Panc1 (cell line): ENCODE results near the gene KDM2A. TPM values are rescaled to one million over a fixed set of nuclear protein-coding genes. Genes with fewer than 3 reads are reported as not detected.

Experiments
- ATAC-seq: fragments of 200-7000 bp; cut with Tn5 transposase; 2 replicates; pipeline ENCODE4 v1.9.1; 2020; ENCODE audit warnings: mild to moderate bottlenecking, moderate library complexity
- BruUV-seq: library from RNA; stranded (reverse); fragments of 400-500 nt; replicated peaks from 2 replicates; lab custom pipeline; 2021; lab: Mats Ljungman, UMichigan
- CTCF ChIA-PET: fragments of 300-600 bp; sonication (Branson Sonifier 250); formaldehyde crosslinking; loops from one replicate; lab custom pipeline; 2022; ENCODE audit warnings: antibody characterized with exemption; lab: Charles Lee
- POLR2A ChIA-PET: fragments of 300-600 bp; sonication (Branson Sonifier 250); formaldehyde crosslinking; loops from one replicate; lab custom pipeline; 2022; ENCODE audit warnings: antibody characterized with exemption; lab: Charles Lee
- DNase-seq: peaks from one replicate; pipeline ENCODE4 v3.0.0-alpha.2; 2010; ENCODE audit warnings: low read depth, low spot score
- H3K27ac ChIP-seq: 2 replicates; pipeline ENCODE4 v1.5.1; 2011; ENCODE audit warnings: mild to moderate bottlenecking, low read length, inconsistent platforms
- H3K27me3 ChIP-seq: fragments of 200-500 bp; sonication (Bioruptor generic); 2 replicates; pipeline ENCODE4 v1.6.0; 2014; ENCODE audit warnings: low read length, inconsistent platforms; ENCODE audit not compliant: control insufficient read depth, insufficient read depth
- H3K36me3 ChIP-seq: fragments of 200-500 bp; sonication (Bioruptor generic); 2 replicates; pipeline ENCODE4 v1.5.1; 2014; ENCODE audit warnings: inconsistent platforms, mild to moderate bottlenecking, low read length, moderate library complexity; ENCODE audit not compliant: control insufficient read depth, insufficient read depth
- H3K4me1 ChIP-seq: 2 replicates; pipeline ENCODE4 v1.5.1; 2011; ENCODE audit warnings: inconsistent platforms, mild to moderate bottlenecking, low read length, moderate library complexity; ENCODE audit not compliant: control insufficient read depth, insufficient read depth
- H3K4me3 ChIP-seq, 2 experiments: 2 replicates each; pipeline ENCODE4 v1.5.1; 2011 to 2012; ENCODE audit warnings: low read depth in 2 of 2, low read length in 2 of 2, mild to moderate bottlenecking in 2 of 2, inconsistent platforms in 1 of 2, moderate library complexity in 1 of 2
- H3K9me3 ChIP-seq: fragments of 200-500 bp; sonication (Bioruptor generic); 2 replicates; pipeline ENCODE4 v1.5.1; 2014; ENCODE audit warnings: low read depth, mild to moderate bottlenecking, inconsistent platforms, low read length, moderate library complexity; ENCODE audit not compliant: control insufficient read depth, insufficient read depth
- CTCF ChIP-seq: fragments of 450-650 bp; IDR thresholded peaks from 2 replicates; pipeline ENCODE4 v1.5.1; 2017; ENCODE audit warnings: mild to moderate bottlenecking
- POLR2AphosphoS5 ChIP-seq: IDR thresholded peaks from 2 replicates; pipeline ENCODE4 v1.6.1; 2012; ENCODE audit warnings: mild to moderate bottlenecking, low read depth, low read length, moderate library complexity
- REST ChIP-seq, 2 experiments: IDR thresholded peaks; 2 replicates each; pipeline ENCODE4 v1.6.1; 2011 to 2012; ENCODE audit warnings: low read depth in 2 of 2, control low read depth in 1 of 2, low read length in 1 of 2, mild to moderate bottlenecking in 1 of 2, moderate library complexity in 1 of 2; ENCODE audit not compliant: insufficient read depth in 1 of 2
- SIN3A ChIP-seq: IDR thresholded peaks from 2 replicates; pipeline ENCODE4 v1.6.1; 2012; ENCODE audit warnings: low read depth, mild to moderate bottlenecking, low read length, moderate library complexity, borderline replicate concordance; ENCODE audit not compliant: insufficient read depth
- TCF7L2 ChIP-seq: IDR thresholded peaks from 2 replicates; pipeline ENCODE4 v1.6.1; 2011; ENCODE audit warnings: mild to moderate bottlenecking, low read depth, low read length, inconsistent platforms
- in situ Hi-C: cut with HindIII; loops from 2 replicates; pipeline ENCODE4 v1.10.0; 2016; ENCODE audit warnings: low sequenced_read_pairs, low pct_unique_long_range_greater_than_20kb
- intact Hi-C: fragments of 100-400 bp; cut with micrococcal nuclease; formaldehyde crosslinking; loops from one replicate; pipeline ENCODE4 v1.10.0; 2022; ENCODE audit not compliant: unreplicated experiment
- total RNA-seq: library from RNA; stranded (reverse); gene quantifications from one replicate; pipeline ENCODE4 v1.2.1, GENCODE V29; 2021; ENCODE audit not compliant: unreplicated experiment

KDM2A gene
- total RNA-seq, 1 experiment from 2014 or later, result 112 TPM

- Histone ChIP-seq H3K4me1 (peaks cover 16% of the 10 kb centered on the region), H3K27ac (0 out of 2 replicates have a peak overlapping the region, but pooled peaks have one; percentile 12), H3K27me3 (no peaks in the 10 kb centered on the region), H3K9me3 (no peaks in the 10 kb centered on the region), H3K4me3 (peak overlapping the region in 1 of 2 experiments; percentile 57; a peak in 2 of 4 replicates), H3K36me3 (no peaks in the 10 kb centered on the region; the same call in 1 of the 2 replicates)
- no peak for ATAC-seq
- POLR2A ChIA-PET, result interaction anchor here (0.6 kb wide), 1 partner anchor 52 kb away, joined by 4 read pairs; no protein-coding TSS in a partner anchor
- DNase-seq, result no peak
- in situ Hi-C loops (no loop called here), intact Hi-C loops (loop anchor here (10.0 kb wide), 1 partner anchor 123 kb away; no protein-coding TSS in a partner anchor)
- TF ChIP-seq TCF7L2, result no peak
- TF ChIP-seq POLR2AphosphoS5, result no peak
- no peak for TF ChIP-seq CTCF
- no peak for TF ChIP-seq SIN3A
- no peak for TF ChIP-seq REST (IDR thresholded peaks at IDR 0.05; ENCODE audit: insufficient read depth in 1 of 2, low read depth in 2 of 2, low read length in 1 of 2)
- BruUV-seq, result no TSS peak
- CTCF ChIA-PET, result interaction anchor here (0.5 to 3.6 kb wide), 12 partner anchors 21 to 328 kb away, joined by 3 to 21 read pairs (median 4); no protein-coding TSS in a partner anchor
These were observed 143.1 kb downstream of the KDM2A start for GRCh38 chr11:67261946-67262681.

GRCh38 chr11:67262731-67263675 is 143.9 kb downstream of the KDM2A start:
- ATAC-seq (peak; percentile 74), DNase-seq (no peak)
- Histone ChIP-seq H3K9me3 (no peaks in the 10 kb centered on the region), H3K4me3 (no peak overlapping the region), H3K27me3 (no peaks in the 10 kb centered on the region), H3K27ac (peak overlapping the region; percentile 67), H3K4me1 (peaks cover 20% of the 10 kb centered on the region), H3K36me3 (no peaks in the 10 kb centered on the region; the same call in 1 of the 2 replicates)
- BruUV-seq, result no TSS peak
- intact Hi-C loops (loop anchor here (10.0 kb wide), 1 partner anchor 122 kb away; no protein-coding TSS in a partner anchor), in situ Hi-C loops (no loop called here)
- TF ChIP-seq SIN3A (no peak), TCF7L2 (no peak), REST (IDR thresholded peaks at IDR 0.05; ENCODE audit: insufficient read depth in 1 of 2, low read depth in 2 of 2, low read length in 1 of 2) (no peak), CTCF (peak; percentile 97), POLR2AphosphoS5 (no peak)
- ChIA-PET CTCF (interaction anchor here (0.5 to 3.6 kb wide), 6 partner anchors 20 to 188 kb away, joined by 3 to 21 read pairs (median 4); no protein-coding TSS in a partner anchor), POLR2A (interaction anchor here (0.6 kb wide), 1 partner anchor 51 kb away, joined by 4 read pairs; no protein-coding TSS in a partner anchor)
